ENCODE data around the gene CASKIN1.
"Not testable (repeated sequence)": the region's sequence is repeated elsewhere in the genome, so short reads cannot be mapped to it uniquely, and the experiment has no call there.

The CASKIN1 gene

GRCh38 chr16:2210009-2210332 is 13.6 kb upstream of the CASKIN1 start:
- in situ Hi-C loops (cut with MboI; ENCODE audit: low sequenced_read_pairs): no loop called here

GRCh38 chr16:2209258-2210008 is 13.0 kb upstream of the CASKIN1 start:
- in situ Hi-C loops (cut with MboI; ENCODE audit: low sequenced_read_pairs): no loop called here

DNA sequence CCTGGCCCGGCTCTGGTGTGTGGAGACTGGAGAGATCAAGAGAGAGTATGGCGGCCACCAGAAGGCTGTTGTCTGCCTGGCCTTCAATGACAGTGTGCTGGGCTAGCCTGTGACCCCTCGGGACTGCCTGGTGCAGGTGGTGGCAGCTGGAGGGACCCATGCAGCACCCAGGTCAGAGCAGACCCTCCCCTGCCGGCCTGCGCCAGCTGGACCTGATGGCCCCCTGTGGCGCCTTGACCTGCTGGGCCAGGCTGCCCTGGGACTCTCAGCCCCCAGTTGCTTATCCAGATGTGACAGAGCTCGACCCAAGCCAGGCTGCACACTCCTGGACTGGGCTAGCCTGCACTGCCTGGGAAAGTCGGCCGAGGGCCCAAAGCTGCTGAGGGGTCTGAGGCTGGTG is 12.4 kb upstream of the CASKIN1 start:
- in situ Hi-C loops (cut with MboI; ENCODE audit: low sequenced_read_pairs): no loop called here

- in situ Hi-C loops (cut with MboI; ENCODE audit: low sequenced_read_pairs): no loop called here
These were observed 11.9 kb upstream of the CASKIN1 start for GRCh38 chr16:2208308-2208707.

GRCh38 chr16:2207872-2208271 is 11.5 kb upstream of the CASKIN1 start:
- in situ Hi-C loops (cut with MboI; ENCODE audit: low sequenced_read_pairs): no loop called here

DNA sequence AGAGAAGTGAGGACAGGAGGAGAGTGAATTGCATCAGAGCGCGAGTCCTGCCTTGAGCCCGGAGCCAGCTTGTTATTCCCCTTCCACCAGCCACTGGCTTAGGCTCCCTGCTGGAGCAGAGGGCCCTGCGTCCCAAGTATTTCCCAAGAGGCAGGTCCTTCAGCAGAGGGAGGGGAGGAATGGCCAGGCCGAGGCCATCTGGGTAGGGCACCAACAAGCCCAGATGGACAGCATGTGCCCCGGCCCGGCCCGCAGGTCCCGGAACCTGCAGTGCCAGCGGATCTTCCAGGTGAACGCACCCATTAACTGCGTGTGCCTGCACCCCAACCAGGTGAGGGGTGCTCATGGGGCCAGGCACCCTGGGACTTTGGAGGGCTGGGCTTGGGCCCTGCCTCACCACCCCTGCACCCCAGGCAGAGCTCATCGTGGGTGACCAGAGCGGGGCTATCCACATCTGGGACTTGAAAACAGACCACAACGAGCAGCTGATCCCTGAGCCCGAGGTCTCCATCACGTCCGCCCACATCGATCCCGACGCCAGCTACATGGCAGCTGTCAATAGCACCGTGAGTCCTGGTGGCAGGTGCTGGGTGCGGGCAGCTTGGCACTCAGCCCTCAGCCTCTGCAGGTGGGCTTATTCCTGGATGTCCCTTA is 10.5 kb upstream of the CASKIN1 start:
- in situ Hi-C loops (cut with MboI; ENCODE audit: low sequenced_read_pairs): no loop called here

DNA sequence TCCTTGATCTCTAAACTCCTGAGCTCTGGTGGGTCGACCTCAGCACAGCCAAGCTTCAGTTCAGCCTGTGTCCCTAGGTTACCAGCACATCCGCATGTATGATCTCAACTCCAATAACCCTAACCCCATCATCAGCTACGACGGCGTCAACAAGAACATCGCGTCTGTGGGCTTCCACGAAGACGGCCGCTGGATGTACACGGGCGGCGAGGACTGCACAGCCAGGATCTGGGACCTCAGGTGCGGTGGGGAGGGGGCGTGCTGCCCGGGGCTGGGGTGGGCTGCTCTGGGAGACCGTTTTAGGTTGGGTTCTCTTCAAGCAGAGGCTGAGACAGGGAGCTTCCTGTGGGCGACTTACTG is 10.0 kb upstream of the CASKIN1 start:
- in situ Hi-C loops (cut with MboI; ENCODE audit: low sequenced_read_pairs): no loop called here

DNA sequence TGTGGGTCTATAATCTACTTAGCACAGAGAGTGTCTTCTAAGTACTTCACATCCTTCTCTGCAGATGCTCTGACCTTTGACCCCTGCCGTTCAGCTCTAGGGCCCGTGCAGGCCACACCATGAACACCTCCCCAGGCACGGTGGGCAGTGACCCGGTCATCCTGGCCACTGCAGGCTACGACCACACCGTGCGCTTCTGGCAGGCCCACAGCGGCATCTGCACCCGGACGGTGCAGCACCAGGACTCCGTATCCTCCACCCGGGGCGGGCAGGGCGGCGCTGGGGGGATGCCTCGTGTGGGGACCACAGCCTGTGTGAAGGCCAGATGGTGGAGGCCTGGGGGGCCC is 9.5 kb upstream of the CASKIN1 start:
- in situ Hi-C loops (cut with MboI; ENCODE audit: low sequenced_read_pairs): no loop called here

DNA sequence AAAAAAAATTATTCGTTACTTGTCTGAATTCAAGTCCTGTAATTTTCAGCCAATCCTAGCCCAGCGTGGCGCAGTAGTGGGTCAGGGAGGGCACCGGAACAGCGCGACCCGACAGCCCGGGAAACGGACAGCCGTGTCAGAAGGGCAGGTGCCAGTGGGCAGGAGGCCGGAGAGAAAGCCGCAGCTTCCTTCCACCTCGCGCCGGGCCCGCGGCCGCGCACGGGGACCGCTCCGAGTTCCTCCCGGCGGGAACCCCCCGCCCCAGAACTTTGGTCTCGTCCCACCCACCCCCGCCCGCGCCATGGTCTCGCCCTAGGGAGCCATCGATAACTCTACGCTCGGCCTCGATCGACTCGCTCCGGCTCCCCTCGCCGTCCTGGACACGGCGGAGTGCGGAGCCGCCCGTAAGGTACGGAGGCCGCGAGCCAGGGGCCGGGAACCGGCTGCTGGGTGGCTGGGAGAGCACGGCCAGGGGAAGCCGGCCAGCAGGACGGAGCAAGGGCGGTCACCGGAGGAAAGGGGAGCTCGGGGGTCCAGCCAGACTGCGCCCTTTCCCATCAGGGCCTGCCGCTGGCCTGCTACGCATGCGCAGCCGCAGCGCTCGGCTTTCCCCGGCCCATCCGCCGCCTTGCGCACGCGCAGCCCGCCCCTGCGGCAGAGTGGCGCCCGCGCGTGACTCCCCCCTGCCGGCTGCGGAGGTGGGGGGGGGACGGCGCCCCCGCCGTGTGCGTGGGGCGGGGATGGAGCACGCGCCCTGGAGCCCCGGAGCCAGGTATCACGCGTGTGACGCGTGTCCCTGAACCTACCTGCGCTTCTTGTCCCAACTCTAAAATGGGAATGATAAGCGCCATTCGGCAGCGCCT is 8.9 kb upstream of the CASKIN1 start, which contains the start of gene MLST8:
Gene MLST8, plus strand, starts transcription at position 351 of the 863 bp plus-strand sequence. CDS start 632 bp downstream, outside the sequence.
- in situ Hi-C loops (cut with MboI; ENCODE audit: low sequenced_read_pairs): no loop called here

GRCh38 chr16:2204416-2205103 is 8.2 kb upstream of the CASKIN1 start:
- in situ Hi-C loops (cut with MboI; ENCODE audit: low sequenced_read_pairs): no loop called here

GRCh38 chr16:2203119-2203688 is 6.8 kb upstream of the CASKIN1 start:
- in situ Hi-C loops (cut with MboI; ENCODE audit: low sequenced_read_pairs): not testable (repeated sequence)

- in situ Hi-C loops (cut with MboI; ENCODE audit: low sequenced_read_pairs): no loop called here
These were observed 3.9 kb upstream of the CASKIN1 start for GRCh38 chr16:2200313-2200712.

- in situ Hi-C loops (cut with MboI; ENCODE audit: low sequenced_read_pairs): no loop called here
These were observed 3.3 kb upstream of the CASKIN1 start for GRCh38 chr16:2199621-2200139.

- in situ Hi-C loops (cut with MboI; ENCODE audit: low sequenced_read_pairs): no loop called here
These were observed 2.7 kb upstream of the CASKIN1 start for GRCh38 chr16:2199095-2199494.

GRCh38 chr16:2198283-2198682 is 1.9 kb upstream of the CASKIN1 start:
- in situ Hi-C loops (cut with MboI; ENCODE audit: low sequenced_read_pairs): no loop called here

DNA sequence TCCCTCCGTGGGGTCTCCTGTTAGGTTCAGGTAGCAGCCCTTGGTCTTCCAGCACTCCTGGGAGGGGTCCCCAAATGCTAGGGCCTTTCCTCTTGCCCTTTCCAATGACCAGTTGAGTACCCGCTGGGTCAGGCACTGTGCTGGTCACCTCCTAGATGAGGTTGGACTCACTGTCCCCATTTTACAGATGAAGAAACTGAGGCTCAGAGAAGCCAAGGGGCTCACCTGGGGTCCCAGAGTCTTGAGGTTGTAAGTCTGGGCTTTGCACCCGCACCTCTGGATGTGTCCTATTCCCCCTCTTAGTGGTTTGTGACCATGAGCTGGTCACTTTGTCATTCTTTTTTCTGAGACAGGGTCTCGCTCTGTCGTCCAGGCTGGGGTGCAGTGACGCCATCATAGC is 1.4 kb upstream of the CASKIN1 start:
- in situ Hi-C loops (cut with MboI; ENCODE audit: low sequenced_read_pairs): no loop called here

DNA sequence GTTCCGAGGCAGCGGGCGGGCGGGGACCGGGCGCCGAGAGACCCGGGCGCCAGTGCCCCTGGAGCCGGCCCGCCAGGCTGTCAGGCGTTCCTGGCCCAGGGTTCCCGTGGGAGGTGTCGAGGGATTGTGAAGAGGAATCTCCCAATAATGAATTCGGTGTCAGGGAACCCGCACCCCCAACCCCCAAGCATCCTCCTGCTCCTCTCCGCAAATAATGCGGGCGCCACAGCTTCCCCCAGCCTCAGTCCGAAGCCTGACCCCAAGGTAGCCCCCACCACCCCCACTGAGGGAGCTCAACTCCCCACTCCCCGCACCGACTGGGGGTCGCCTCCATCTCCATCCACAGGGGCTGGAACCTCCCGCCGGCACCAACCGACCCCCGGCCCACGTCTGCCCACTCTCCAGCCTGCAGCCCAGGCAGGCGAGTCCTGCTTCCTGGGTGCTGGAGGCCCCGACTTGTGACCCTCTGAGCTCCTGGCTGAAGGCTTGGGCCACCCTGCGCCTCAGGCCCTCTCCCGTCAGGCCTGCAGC is 641 bp upstream of the CASKIN1 start:
- in situ Hi-C loops (cut with MboI; ENCODE audit: low sequenced_read_pairs): no loop called here

- in situ Hi-C loops (cut with MboI; ENCODE audit: low sequenced_read_pairs): no loop called here
These were observed 863 bp downstream of the CASKIN1 start for GRCh38 chr16:2195322-2196161.

DNA sequence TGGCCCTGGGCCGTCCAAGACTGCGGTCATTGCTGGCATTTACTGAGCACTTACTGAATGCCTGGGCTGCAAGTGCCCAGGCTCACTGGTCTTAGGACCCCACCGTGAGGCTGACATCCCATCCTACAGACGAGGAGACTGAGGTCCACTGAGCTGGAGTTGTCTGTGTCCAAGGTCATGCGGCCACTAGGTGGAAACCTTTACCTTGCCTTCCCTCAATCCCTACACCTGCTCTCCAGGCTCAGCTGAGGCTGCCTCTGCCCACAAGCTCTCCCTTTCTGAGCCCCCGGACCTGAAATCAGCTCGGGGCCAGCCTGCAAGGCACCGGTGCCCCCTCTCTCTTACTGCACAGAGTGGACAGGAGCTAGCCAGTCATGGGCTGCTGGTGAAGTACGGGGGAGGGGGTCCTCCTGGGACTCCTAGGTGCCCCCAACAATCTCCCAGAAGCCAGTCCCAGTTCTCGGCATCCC is 1.5 kb downstream of the CASKIN1 start:
- in situ Hi-C loops (cut with MboI; ENCODE audit: low sequenced_read_pairs): no loop called here
